ENCODE data around the gene AGER. TPM values are rescaled to one million over a fixed set of nuclear protein-coding genes. Genes with fewer than 3 reads are reported as not detected.
A peak's percentile ranks its signal among the peaks of the same experiment; 100 is the strongest.

Gene AGER
- total and polyA plus RNA-seq, 9 of the 15 experiments (the other 6 are each of a cell fraction or from before 2014, with no cell fraction given): 1.2 to 11.5 (median 4.1) TPM

GRCh38 chr6:32153564-32154513, 30.2 kb downstream of the AGER start, which contains the start of gene PPT2 (continued):
- TF ChIP-seq CTCF (IDR thresholded peaks at IDR 0.05 in 2 of 3, conservative IDR thresholded peaks at IDR 0.05 in 1 of 3; ENCODE audit: insufficient read depth in 2 of 3, low read depth in 1 of 3, low read length in 3 of 3) (peak; percentile 36 to 47 (median 40); a peak in 4 of 6 replicates), HMGN3 (IDR thresholded peaks at IDR 0.05; ENCODE audit: borderline replicate concordance, extremely low read depth, insufficient read length, low read depth, low read length) (no peak), RB1 (IDR thresholded peaks at IDR 0.05; ENCODE audit: low read depth) (peak; percentile 55), HDAC8 (tag; IDR thresholded peaks at IDR 0.05) (no peak), NR3C1 (CRISPR knock-in tag; IDR thresholded peaks at IDR 0.05) (no peak), PHF8 (IDR thresholded peaks at IDR 0.05; ENCODE audit: borderline replicate concordance, low read length) (peak; percentile 59; the same call in 1 of the 2 replicates), SRSF3 (IDR thresholded peaks at IDR 0.05; ENCODE audit: insufficient read depth, low read length) (no peak), FOXA3 (CRISPR knock-in tag; conservative IDR thresholded peaks at IDR 0.05 in 1 of 2, IDR thresholded peaks at IDR 0.05 in 1 of 2) (peak; percentile 72 to 89), ZBTB34 (CRISPR knock-in tag; IDR thresholded peaks at IDR 0.05) (no peak), SIX5 (IDR thresholded peaks at IDR 0.05; ENCODE audit: borderline replicate concordance in 1 of 2, insufficient read depth in 1 of 2, low read depth in 1 of 2, low read length in 2 of 2) (peak; percentile 7 to 27; a peak in 2 of 4 replicates), CTCFL (IDR thresholded peaks at IDR 0.05; ENCODE audit: borderline replicate concordance, insufficient read depth, low read depth, low read length, poor library complexity, severe bottlenecking) (peak; percentile 61), ZNF830 (CRISPR knock-in tag; IDR thresholded peaks at IDR 0.05) (no peak), E2F4 (CRISPR knock-in tag; IDR thresholded peaks at IDR 0.05; ENCODE audit: low read depth) (0 out of 2 replicates have a peak, but pooled peaks have one; percentile 5), CAMTA2 (CRISPR knock-in tag; conservative IDR thresholded peaks at IDR 0.05) (no peak), ZNF766 (CRISPR knock-in tag; conservative IDR thresholded peaks at IDR 0.05) (0 out of 2 replicates have a peak, but pooled peaks have one; percentile 16), HDAC6 (IDR thresholded peaks at IDR 0.05; ENCODE audit: low read depth, low read length) (no peak)
